B cell (primary cell): ENCODE data around the gene CR1L.

ENCODE experiments used
- CTCF ChIP-seq: fragments of 200-600 bp; IDR thresholded peaks from one replicate; pipeline ENCODE4 v1.8.0; 2022; ENCODE audit warnings: antibody characterized with exemption, mild to moderate bottlenecking
- EZH2 ChIP-seq: IDR thresholded peaks from 2 replicates; pipeline ENCODE4 v1.6.1; 2012; ENCODE audit warnings: borderline replicate concordance, low read depth, mild to moderate bottlenecking, moderate library complexity, low read length; ENCODE audit not compliant: insufficient read depth, poor library complexity, severe bottlenecking

DNA sequence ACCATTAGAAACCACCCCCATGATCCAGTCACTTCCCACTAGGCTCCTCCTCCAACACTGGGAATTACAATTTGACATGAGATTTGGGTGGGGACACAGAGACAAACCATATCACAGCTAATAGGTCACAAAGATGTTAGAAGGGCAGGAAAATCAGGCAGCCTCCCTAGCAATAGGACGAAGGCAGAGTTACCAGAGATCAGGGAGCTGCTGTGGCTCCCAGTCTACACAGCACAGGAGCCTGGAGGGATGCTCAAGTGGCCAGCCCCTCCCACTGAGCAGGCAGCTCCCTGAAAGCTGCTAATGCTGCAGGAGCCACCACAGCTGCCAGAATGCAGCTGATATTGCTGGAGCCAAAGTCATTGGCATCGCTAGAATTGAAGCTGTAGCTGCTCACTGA, 51.0 kb downstream of the CR1L start:
- TF ChIP-seq CTCF (no peak), EZH2 (no peak)
